KMS-11 (cell line): ENCODE data around the gene SATB2.

ENCODE experiments used
- H2AFZ ChIP-seq: fragments of 200-600 bp; sonication (generic); 2 replicates; pipeline ENCODE4 v1.6.1; 2016; ENCODE audit warnings: antibody characterized with exemption, mixed run types, low read depth
- H3K27ac ChIP-seq: fragments of 200-600 bp; sonication (generic); 2 replicates; pipeline ENCODE4 v1.6.1; 2016; ENCODE audit warnings: mild to moderate bottlenecking, mixed run types
- H3K27me3 ChIP-seq: fragments of 200-600 bp; sonication (generic); 2 replicates; pipeline ENCODE4 v1.6.1; 2017; ENCODE audit warnings: mild to moderate bottlenecking, low read depth, mixed run types, moderate library complexity; ENCODE audit not compliant: insufficient read depth
- H3K36me3 ChIP-seq: fragments of 200-600 bp; sonication (generic); 2 replicates; pipeline ENCODE4 v1.6.1; 2017; ENCODE audit warnings: mild to moderate bottlenecking, mixed run types; ENCODE audit not compliant: insufficient read depth
- H3K4me1 ChIP-seq: fragments of 200-600 bp; sonication (generic); 2 replicates; pipeline ENCODE4 v1.6.1; 2016; ENCODE audit warnings: mild to moderate bottlenecking, low read depth, mixed run types; ENCODE audit not compliant: poor library complexity, severe bottlenecking
- H3K4me2 ChIP-seq: fragments of 200-600 bp; sonication (generic); 2 replicates; pipeline ENCODE4 v1.7.0; 2016; ENCODE audit warnings: mild to moderate bottlenecking, mixed run types
- H3K4me3 ChIP-seq: fragments of 200-600 bp; sonication (generic); IDR thresholded peaks from 2 replicates; pipeline ENCODE4 v1.6.1; 2017; ENCODE audit warnings: low read depth, low read length, mixed read lengths; ENCODE audit not compliant: insufficient read depth
- H3K79me2 ChIP-seq: fragments of 200-600 bp; sonication (generic); 2 replicates; pipeline ENCODE4 v1.6.1; 2016; ENCODE audit warnings: low read depth, mixed run types; ENCODE audit not compliant: insufficient read depth
- H3K9ac ChIP-seq: fragments of 200-600 bp; sonication (generic); 2 replicates; pipeline ENCODE4 v1.6.1; 2016; ENCODE audit warnings: mild to moderate bottlenecking, mixed run types
- H4K20me1 ChIP-seq: fragments of 200-600 bp; sonication (generic); 2 replicates; pipeline ENCODE4 v1.6.1; 2016; ENCODE audit warnings: mild to moderate bottlenecking, mixed run types; ENCODE audit not compliant: insufficient read depth
- CTCF ChIP-seq: fragments of 200-600 bp; sonication (generic); conservative IDR thresholded peaks from 2 replicates; pipeline ENCODE4 v1.6.1; 2017; ENCODE audit warnings: low read depth, mild to moderate bottlenecking, antibody characterized with exemption, low read length, moderate library complexity, mixed read lengths

SATB2 gene

GRCh38 chr2:199261239-199261638 is 196.5 kb downstream of the SATB2 start:
- no peaks in the 10 kb centered on the region for H4K20me1 ChIP-seq
- no peak overlapping the region for H3K9ac ChIP-seq
- no peak for TF ChIP-seq CTCF
- H3K36me3 ChIP-seq, result no peaks in the 10 kb centered on the region
- no peak overlapping the region for H3K27ac ChIP-seq
- H3K4me2 ChIP-seq, result no peak overlapping the region
- H2AFZ ChIP-seq, result no peak overlapping the region
- no peaks in the 10 kb centered on the region for H3K79me2 ChIP-seq
- H3K4me3 ChIP-seq, result no peak overlapping the region
- no peaks in the 10 kb centered on the region for H3K4me1 ChIP-seq
- H3K27me3 ChIP-seq, result no peaks in the 10 kb centered on the region

- no peak for TF ChIP-seq CTCF
- Histone ChIP-seq H3K4me3 (no peak overlapping the region), H3K4me2 (no peak overlapping the region), H2AFZ (no peak overlapping the region), H3K27ac (no peak overlapping the region), H3K79me2 (no peaks in the 10 kb centered on the region), H3K27me3 (no peaks in the 10 kb centered on the region), H3K9ac (no peak overlapping the region), H3K36me3 (no peaks in the 10 kb centered on the region), H3K4me1 (no peaks in the 10 kb centered on the region), H4K20me1 (no peaks in the 10 kb centered on the region)
These were observed 198.1 kb downstream of the SATB2 start for GRCh38 chr2:199259671-199260070.

GRCh38 chr2:199258291-199258690 is 199.4 kb downstream of the SATB2 start:
- TF ChIP-seq CTCF, result no peak
- Histone ChIP-seq H3K4me2 (no peak overlapping the region), H3K4me1 (no peaks in the 10 kb centered on the region), H3K27ac (no peak overlapping the region), H2AFZ (no peak overlapping the region), H3K36me3 (no peaks in the 10 kb centered on the region), H3K9ac (no peak overlapping the region), H3K79me2 (no peaks in the 10 kb centered on the region), H3K27me3 (no peaks in the 10 kb centered on the region), H3K4me3 (no peak overlapping the region), H4K20me1 (no peaks in the 10 kb centered on the region)

- Histone ChIP-seq H3K9ac (no peak overlapping the region), H3K4me2 (no peak overlapping the region), H3K36me3 (no peaks in the 10 kb centered on the region), H3K4me3 (no peak overlapping the region), H3K27ac (no peak overlapping the region), H3K4me1 (no peaks in the 10 kb centered on the region), H3K27me3 (no peaks in the 10 kb centered on the region), H3K79me2 (no peaks in the 10 kb centered on the region), H4K20me1 (no peaks in the 10 kb centered on the region), H2AFZ (no peak overlapping the region)
- TF ChIP-seq CTCF, result no peak
These were observed 200.2 kb downstream of the SATB2 start for GRCh38 chr2:199257261-199258224.
